ENCODE measurements around the gene VEPH1.

DNA sequence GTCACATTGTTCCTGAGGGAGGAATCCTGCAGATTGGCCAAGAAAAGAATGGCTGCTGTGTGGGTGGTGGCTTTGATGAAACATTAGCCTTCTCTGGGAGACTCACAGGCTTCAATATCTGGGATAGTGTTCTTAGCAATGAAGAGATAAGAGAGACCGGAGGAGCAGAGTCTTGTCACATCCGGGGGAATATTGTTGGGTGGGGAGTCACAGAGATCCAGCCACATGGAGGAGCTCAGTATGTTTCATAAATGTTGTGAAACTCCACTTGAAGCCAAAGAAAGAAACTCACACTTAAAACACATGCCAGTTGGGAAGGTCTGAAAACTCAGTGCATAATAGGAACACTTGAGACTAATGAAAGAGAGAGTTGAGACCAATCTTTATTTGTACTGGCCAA is 60.5 kb downstream of the VEPH1 start:
- TF ChIP-seq, protein P1, sequence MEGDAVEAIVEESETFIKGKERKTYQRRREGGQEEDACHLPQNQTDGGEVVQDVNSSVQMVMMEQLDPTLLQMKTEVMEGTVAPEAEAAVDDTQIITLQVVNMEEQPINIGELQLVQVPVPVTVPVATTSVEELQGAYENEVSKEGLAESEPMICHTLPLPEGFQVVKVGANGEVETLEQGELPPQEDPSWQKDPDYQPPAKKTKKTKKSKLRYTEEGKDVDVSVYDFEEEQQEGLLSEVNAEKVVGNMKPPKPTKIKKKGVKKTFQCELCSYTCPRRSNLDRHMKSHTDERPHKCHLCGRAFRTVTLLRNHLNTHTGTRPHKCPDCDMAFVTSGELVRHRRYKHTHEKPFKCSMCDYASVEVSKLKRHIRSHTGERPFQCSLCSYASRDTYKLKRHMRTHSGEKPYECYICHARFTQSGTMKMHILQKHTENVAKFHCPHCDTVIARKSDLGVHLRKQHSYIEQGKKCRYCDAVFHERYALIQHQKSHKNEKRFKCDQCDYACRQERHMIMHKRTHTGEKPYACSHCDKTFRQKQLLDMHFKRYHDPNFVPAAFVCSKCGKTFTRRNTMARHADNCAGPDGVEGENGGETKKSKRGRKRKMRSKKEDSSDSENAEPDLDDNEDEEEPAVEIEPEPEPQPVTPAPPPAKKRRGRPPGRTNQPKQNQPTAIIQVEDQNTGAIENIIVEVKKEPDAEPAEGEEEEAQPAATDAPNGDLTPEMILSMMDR (conservative IDR thresholded peaks at IDR 0.05; ENCODE audit: low read depth, low read length) = no peak
- TF ChIP-seq EZH2 (IDR thresholded peaks at IDR 0.05; ENCODE audit: low read length, unreplicated experiment) (no peak), EZH2phosphoT487 (IDR thresholded peaks at IDR 0.05; ENCODE audit: borderline replicate concordance, low read length) (no peak)

Measured in PC-3 (cell line).